A549 (cell line): ENCODE results near the gene FBXO28. TPM values are rescaled to one million over a fixed set of nuclear protein-coding genes. Genes with fewer than 3 reads are reported as not detected.

ENCODE experiments used
- ATAC-seq, 2 experiments: fragments of 200-7000 bp in 1 of 2; fragments of >200 bp in 1 of 2; cut with Nextera tagmentation in 1 of 2; cut with Tn5 transposase in 1 of 2; 3 replicates each; pipeline versions ENCODE4 v1.8.0 to v1.9.1; 2018 to 2020; ENCODE audit warnings: mild to moderate bottlenecking in 1 of 2, moderate library complexity in 1 of 2
- CTCF ChIA-PET: fragments of 300-600 bp; sonication (Branson Sonifier 250); formaldehyde crosslinking; extraction: SDS; loops from one replicate; lab custom pipeline; 2021; ENCODE audit warnings: antibody characterized with exemption, inconsistent platforms; lab: Yijun Ruan, JAX
- POLR2A ChIA-PET: fragments of 350-600 bp; formaldehyde crosslinking; extraction: SDS; loops from one replicate; lab custom pipeline; 2021; ENCODE audit warnings: antibody characterized with exemption, inconsistent platforms; lab: Yijun Ruan, JAX
- DNase-seq, 2 experiments: peaks; one replicate each; pipeline versions ENCODE4 v3.0.0 to v3.0.0-alpha.2; 2011 to 2016; ENCODE audit warnings: low read depth in 1 of 2, low spot score in 1 of 2
- FAIRE-seq: peaks from 2 replicates; lab custom pipeline; 2011; peaks lifted over from hg19 to GRCh38; lab: Jason Lieb, UNC
- H3K27ac ChIP-seq, 2 experiments: fragments of >200 bp; sonication (Bioruptor Twin); formaldehyde crosslinking; 3 replicates each; pipeline ENCODE4 v1.5.1; 2016 to 2017
- H3K4me1 ChIP-seq: fragments of >200 bp; sonication (Bioruptor Twin); formaldehyde crosslinking; 3 replicates; pipeline ENCODE4 v1.6.1; 2016
- H3K4me2 ChIP-seq: fragments of >200 bp; sonication (Bioruptor Twin); formaldehyde crosslinking; 3 replicates; pipeline ENCODE4 v1.6.1; 2016
- H3K4me3 ChIP-seq: fragments of >200 bp; sonication (Bioruptor Twin); formaldehyde crosslinking; 3 replicates; pipeline ENCODE4 v1.5.1; 2016
- H3K9me3 ChIP-seq: fragments of >200 bp; sonication (Bioruptor Twin); formaldehyde crosslinking; 3 replicates; pipeline ENCODE4 v1.6.1; 2016
- CBX2 ChIP-seq: fragments of 200-600 bp; sonication (generic); IDR thresholded peaks from 2 replicates; pipeline ENCODE4 v1.6.1; 2016; ENCODE audit warnings: low read depth, mild to moderate bottlenecking, borderline replicate concordance
- CHD2 ChIP-seq: fragments of 150-350 bp; IDR thresholded peaks from 2 replicates; pipeline ENCODE4 v1.6.1; 2014; ENCODE audit warnings: low read length; ENCODE audit not compliant: partially characterized antibody
- EHF ChIP-seq: fragments of 250-450 bp; sonication (Bioruptor Pico); IDR thresholded peaks from 2 replicates; pipeline ENCODE4 v1.5.0; 2020; ENCODE audit warnings: mild to moderate bottlenecking
- EP300 ChIP-seq, 2 experiments: fragments of >200 bp; sonication (Bioruptor Twin); formaldehyde crosslinking; IDR thresholded peaks; 2 replicates in 1 of 2; 3 replicates in 1 of 2; pipeline ENCODE4 v1.6.1; 2016 to 2017
- FOSB ChIP-seq: fragments of 250-450 bp; sonication (Bioruptor Pico); IDR thresholded peaks from 2 replicates; pipeline ENCODE4 v1.5.0; 2020; ENCODE audit warnings: mild to moderate bottlenecking, moderate library complexity
- FOSL2 ChIP-seq, 2 experiments: fragments of 450-650 bp in 1 of 2; fragments of >200 bp in 1 of 2; sonication (Bioruptor Twin) in 1 of 2; formaldehyde crosslinking; IDR thresholded peaks; 2 replicates each; pipeline versions ENCODE4 v1.5.0 to v1.6.1; 2016 to 2020; ENCODE audit warnings: mild to moderate bottlenecking in 1 of 2, moderate library complexity in 1 of 2
- FOXS1 ChIP-seq: fragments of 250-450 bp; sonication (Bioruptor Pico); IDR thresholded peaks from 2 replicates; pipeline ENCODE4 v1.5.0; 2020; ENCODE audit warnings: mild to moderate bottlenecking, moderate library complexity
- HEYL ChIP-seq: fragments of 250-450 bp; sonication (Bioruptor Pico); IDR thresholded peaks from 2 replicates; pipeline ENCODE4 v1.8.0; 2021; ENCODE audit warnings: mild to moderate bottlenecking, moderate library complexity
- KDM1A ChIP-seq: fragments of 200-600 bp; sonication (generic); IDR thresholded peaks from 2 replicates; pipeline ENCODE4 v1.6.1; 2016; ENCODE audit warnings: low read depth, mild to moderate bottlenecking
- PHF8 ChIP-seq: fragments of 200-600 bp; sonication (generic); IDR thresholded peaks from 2 replicates; pipeline ENCODE4 v1.6.1; 2016; ENCODE audit warnings: low read depth, mild to moderate bottlenecking, antibody characterized with exemption, moderate library complexity, borderline replicate concordance
- RAD21 ChIP-seq, 2 experiments: fragments of >200 bp in 1 of 2; sonication (Bioruptor Twin) in 1 of 2; formaldehyde crosslinking in 1 of 2; IDR thresholded peaks in 1 of 2; conservative IDR thresholded peaks in 1 of 2; 2 replicates in 1 of 2; 3 replicates in 1 of 2; pipeline ENCODE4 v1.6.1; 2012 to 2018; ENCODE audit warnings: inconsistent platforms in 1 of 2
- RFX5 ChIP-seq: fragments of 450-650 bp; IDR thresholded peaks from 2 replicates; pipeline ENCODE4 v1.7.1; 2014; ENCODE audit warnings: antibody characterized with exemption, mild to moderate bottlenecking, moderate library complexity
- ZC3H11A ChIP-seq: fragments of 450-650 bp; IDR thresholded peaks from 2 replicates; pipeline ENCODE4 v1.6.1; 2014; ENCODE audit warnings: antibody characterized with exemption, mild to moderate bottlenecking
- ZFP36 ChIP-seq: fragments of 450-650 bp; IDR thresholded peaks from 2 replicates; pipeline ENCODE4 v1.6.1; 2014; ENCODE audit warnings: borderline replicate concordance; ENCODE audit not compliant: partially characterized antibody
- WGBS: methylation state at CpG from one replicate; pipeline ENCODE4 v1.1.6; 2017; ENCODE audit errors: missing lambda C conversion rate; 5-methylcytosine and 5-hydroxymethylcytosine counted together
- polyA plus RNA-seq, 4 experiments: library from polyadenylated mRNA; depleted of rRNA in 3 of 4; stranded (reverse); fragments of >200 nt; fragmentation: RNase III in 1 of 4; extraction: RNeasy Plus Mini Kit Qiagen cat#74134 plus additional on column Dnase treatment in 1 of 4; gene quantifications; 2 replicates in 3 of 4; 3 replicates in 1 of 4; pipeline ENCODE4 v1.2.3, GENCODE V29; 2011 to 2017
- TF ChIP-seq, protein P1 (sequence below): fragments of 250-450 bp; sonication (Bioruptor Pico); IDR thresholded peaks from 2 replicates; pipeline ENCODE4 v1.5.0; 2021; ENCODE audit warnings: mild to moderate bottlenecking, moderate library complexity, borderline replicate concordance
- TF ChIP-seq, protein P2 (sequence below): fragments of 250-450 bp; sonication (Bioruptor Pico); IDR thresholded peaks from 2 replicates; pipeline ENCODE4 v1.5.0; 2020; ENCODE audit warnings: low read depth, mild to moderate bottlenecking, moderate library complexity
- TF ChIP-seq, protein P3 (sequence below): fragments of >200 bp; sonication (Bioruptor Twin); formaldehyde crosslinking; IDR thresholded peaks from 3 replicates; pipeline ENCODE4 v1.6.1; 2016
- TF ChIP-seq, protein P4 (sequence below): fragments of 450-650 bp; IDR thresholded peaks from 2 replicates; pipeline ENCODE4 v1.6.1; 2014; ENCODE audit warnings: antibody characterized with exemption
- TF ChIP-seq, protein P5 (sequence below): IDR thresholded peaks from 2 replicates; pipeline ENCODE4 v1.6.1; 2012
- TF ChIP-seq, protein P6 (sequence below): IDR thresholded peaks from 2 replicates; pipeline ENCODE4 v1.6.1; 2012

The FBXO28 gene
- polyA plus RNA-seq, 2 of the 4 experiments (the other 2 are of a cell fraction): 19.1 to 31.5 TPM

DNA sequence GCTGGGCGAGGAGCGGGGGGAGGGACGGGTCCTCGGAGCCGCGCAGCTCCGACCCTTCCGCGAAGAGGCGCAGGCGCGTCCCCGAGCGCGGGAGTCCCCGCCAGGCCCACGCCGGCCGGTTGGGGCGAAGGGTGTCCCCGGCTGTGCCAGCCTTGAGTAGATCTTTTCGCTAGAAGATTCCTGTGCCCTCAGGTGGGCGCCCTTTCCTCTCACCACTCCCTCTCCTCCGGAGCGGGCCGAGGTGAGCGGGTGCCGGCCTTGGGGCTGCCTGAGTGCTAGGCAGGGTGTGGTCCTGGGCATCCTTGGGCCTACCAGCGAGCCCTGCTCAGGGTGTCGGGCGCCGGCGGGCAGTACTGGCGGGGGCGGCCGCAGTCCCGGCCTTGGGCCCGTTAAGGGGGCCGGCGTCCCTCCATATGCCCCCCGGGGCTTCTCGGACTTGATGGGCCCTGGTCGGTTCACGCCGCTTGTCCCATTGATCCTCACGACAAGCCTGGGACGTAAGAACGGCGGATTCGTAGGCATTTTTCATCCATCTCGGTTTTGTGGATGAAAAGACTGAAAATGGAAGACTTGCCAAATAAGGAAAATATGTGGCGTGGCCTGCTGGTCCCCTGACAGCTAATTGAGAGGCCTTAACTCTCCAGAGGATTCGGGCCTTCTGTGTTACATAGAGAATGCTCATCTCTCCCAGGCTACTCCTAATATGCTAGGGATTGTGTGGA lies 69.8 kb downstream of the FBXO28 start (continued):
- TF ChIP-seq, protein P1, sequence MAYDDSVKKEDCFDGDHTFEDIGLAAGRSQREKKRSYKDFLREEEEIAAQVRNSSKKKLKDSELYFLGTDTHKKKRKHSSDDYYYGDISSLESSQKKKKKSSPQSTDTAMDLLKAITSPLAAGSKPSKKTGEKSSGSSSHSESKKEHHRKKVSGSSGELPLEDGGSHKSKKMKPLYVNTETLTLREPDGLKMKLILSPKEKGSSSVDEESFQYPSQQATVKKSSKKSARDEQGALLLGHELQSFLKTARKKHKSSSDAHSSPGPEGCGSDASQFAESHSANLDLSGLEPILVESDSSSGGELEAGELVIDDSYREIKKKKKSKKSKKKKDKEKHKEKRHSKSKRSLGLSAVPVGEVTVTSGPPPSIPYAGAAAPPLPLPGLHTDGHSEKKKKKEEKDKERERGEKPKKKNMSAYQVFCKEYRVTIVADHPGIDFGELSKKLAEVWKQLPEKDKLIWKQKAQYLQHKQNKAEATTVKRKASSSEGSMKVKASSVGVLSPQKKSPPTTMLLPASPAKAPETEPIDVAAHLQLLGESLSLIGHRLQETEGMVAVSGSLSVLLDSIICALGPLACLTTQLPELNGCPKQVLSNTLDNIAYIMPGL (CRISPR knock-in tag): no peak; the same call in 1 of the 2 replicates
- TF ChIP-seq, protein P2, sequence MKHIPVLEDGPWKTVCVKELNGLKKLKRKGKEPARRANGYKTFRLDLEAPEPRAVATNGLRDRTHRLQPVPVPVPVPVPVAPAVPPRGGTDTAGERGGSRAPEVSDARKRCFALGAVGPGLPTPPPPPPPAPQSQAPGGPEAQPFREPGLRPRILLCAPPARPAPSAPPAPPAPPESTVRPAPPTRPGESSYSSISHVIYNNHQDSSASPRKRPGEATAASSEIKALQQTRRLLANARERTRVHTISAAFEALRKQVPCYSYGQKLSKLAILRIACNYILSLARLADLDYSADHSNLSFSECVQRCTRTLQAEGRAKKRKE (CRISPR knock-in tag): no peak
- TF ChIP-seq FOSB (CRISPR knock-in tag): no peak
- no peak for TF ChIP-seq CHD2
- TF ChIP-seq RFX5: no peak
- TF ChIP-seq, all 56 proteins: peak for 4

DNA sequence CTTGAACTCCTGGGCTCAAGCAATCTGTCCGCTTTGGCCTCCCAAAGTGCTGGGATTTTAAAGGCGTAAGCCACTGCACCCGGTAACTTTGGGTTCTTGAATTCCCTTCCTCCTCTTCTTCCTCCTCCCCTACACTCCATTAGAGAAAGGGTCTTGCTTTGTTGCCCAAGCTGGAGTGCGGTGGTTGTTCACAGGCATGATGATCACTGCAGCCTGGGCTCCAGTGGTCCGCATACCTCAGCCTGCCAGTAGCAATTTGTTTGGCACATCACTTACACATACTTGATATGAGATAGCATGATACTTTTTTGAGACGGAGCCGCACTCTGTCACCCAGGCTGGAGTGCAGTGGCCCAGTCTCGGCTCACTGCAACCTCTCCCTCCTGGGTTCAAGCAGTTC lies 71.3 kb downstream of the FBXO28 start:
- H3K4me2 ChIP-seq: peak overlapping the region; percentile 76; the same call in 2 of the 3 replicates
- DNase-seq: no peak
- H3K9me3 ChIP-seq: peaks cover 4% of the 10 kb centered on the region; the same call in 1 of the 3 replicates
- 96% methylated on average over 8 of the region's 8 CpGs for WGBS
- no peak for TF ChIP-seq FOXS1 (CRISPR knock-in tag)
- TF ChIP-seq PHF8: no peak
- TF ChIP-seq EP300 (IDR thresholded peaks at IDR 0.05): no peak
- no peak for TF ChIP-seq KDM1A
- no peak for TF ChIP-seq ZFP36
- TF ChIP-seq, protein P3, sequence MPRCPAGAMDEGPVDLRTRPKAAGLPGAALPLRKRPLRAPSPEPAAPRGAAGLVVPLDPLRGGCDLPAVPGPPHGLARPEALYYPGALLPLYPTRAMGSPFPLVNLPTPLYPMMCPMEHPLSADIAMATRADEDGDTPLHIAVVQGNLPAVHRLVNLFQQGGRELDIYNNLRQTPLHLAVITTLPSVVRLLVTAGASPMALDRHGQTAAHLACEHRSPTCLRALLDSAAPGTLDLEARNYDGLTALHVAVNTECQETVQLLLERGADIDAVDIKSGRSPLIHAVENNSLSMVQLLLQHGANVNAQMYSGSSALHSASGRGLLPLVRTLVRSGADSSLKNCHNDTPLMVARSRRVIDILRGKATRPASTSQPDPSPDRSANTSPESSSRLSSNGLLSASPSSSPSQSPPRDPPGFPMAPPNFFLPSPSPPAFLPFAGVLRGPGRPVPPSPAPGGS: no peak
- TF ChIP-seq, protein P4, sequence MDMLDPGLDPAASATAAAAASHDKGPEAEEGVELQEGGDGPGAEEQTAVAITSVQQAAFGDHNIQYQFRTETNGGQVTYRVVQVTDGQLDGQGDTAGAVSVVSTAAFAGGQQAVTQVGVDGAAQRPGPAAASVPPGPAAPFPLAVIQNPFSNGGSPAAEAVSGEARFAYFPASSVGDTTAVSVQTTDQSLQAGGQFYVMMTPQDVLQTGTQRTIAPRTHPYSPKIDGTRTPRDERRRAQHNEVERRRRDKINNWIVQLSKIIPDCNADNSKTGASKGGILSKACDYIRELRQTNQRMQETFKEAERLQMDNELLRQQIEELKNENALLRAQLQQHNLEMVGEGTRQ: no peak
- no peak for TF ChIP-seq CBX2
- TF ChIP-seq EHF (CRISPR knock-in tag): no peak
- TF ChIP-seq, protein P5, sequence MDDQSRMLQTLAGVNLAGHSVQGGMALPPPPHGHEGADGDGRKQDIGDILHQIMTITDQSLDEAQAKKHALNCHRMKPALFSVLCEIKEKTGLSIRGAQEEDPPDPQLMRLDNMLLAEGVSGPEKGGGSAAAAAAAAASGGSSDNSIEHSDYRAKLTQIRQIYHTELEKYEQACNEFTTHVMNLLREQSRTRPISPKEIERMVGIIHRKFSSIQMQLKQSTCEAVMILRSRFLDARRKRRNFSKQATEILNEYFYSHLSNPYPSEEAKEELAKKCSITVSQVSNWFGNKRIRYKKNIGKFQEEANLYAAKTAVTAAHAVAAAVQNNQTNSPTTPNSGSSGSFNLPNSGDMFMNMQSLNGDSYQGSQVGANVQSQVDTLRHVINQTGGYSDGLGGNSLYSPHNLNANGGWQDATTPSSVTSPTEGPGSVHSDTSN: no peak
- no peak for TF ChIP-seq FOSB (CRISPR knock-in tag)
- TF ChIP-seq, protein P6, sequence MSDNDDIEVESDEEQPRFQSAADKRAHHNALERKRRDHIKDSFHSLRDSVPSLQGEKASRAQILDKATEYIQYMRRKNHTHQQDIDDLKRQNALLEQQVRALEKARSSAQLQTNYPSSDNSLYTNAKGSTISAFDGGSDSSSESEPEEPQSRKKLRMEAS: no peak
- TF ChIP-seq, protein P2 (CRISPR knock-in tag): no peak
- TF ChIP-seq RFX5: no peak
- TF ChIP-seq FOSL2 (IDR thresholded peaks at IDR 0.05): no peak
- TF ChIP-seq FOSL2 (CRISPR knock-in tag; IDR thresholded peaks at IDR 0.05): no peak
- no peak for TF ChIP-seq HEYL (CRISPR knock-in tag)
- TF ChIP-seq RAD21 (conservative IDR thresholded peaks at IDR 0.05 in 1 of 2, IDR thresholded peaks at IDR 0.05 in 1 of 2): no peak
- no peak for TF ChIP-seq ZC3H11A
- CTCF ChIA-PET: no interaction called here
- no peak for FAIRE-seq
- H3K4me3 ChIP-seq: no peak overlapping the region
- H3K27ac ChIP-seq: no peak overlapping the region
- POLR2A ChIA-PET: no interaction called here
- H3K4me1 ChIP-seq: peaks cover 11% of the 10 kb centered on the region; the same call in 2 of the 3 replicates
- no peak for ATAC-seq
